GM12865 (cell line): ENCODE measurements around the gene REC114.

Experiments used
- DNase-seq: peaks from one replicate; pipeline ENCODE4 v3.0.0; 2010; ENCODE audit warnings: low read depth
- H3K4me3 ChIP-seq: 2 replicates; pipeline ENCODE4 v1.5.1; 2011; ENCODE audit warnings: mild to moderate bottlenecking, low read depth, low read length, control low read depth
- TF ChIP-seq, protein P1 (sequence below): IDR thresholded peaks from 2 replicates; pipeline ENCODE4 v1.5.1; 2011; ENCODE audit warnings: low read length, control low read depth, low read depth, inconsistent platforms; ENCODE audit not compliant: insufficient read depth; ENCODE audit errors: missing control alignments

Gene REC114

GRCh38 chr15:73522011-73522410 is 79.0 kb downstream of the REC114 start:
- TF ChIP-seq, protein P1, sequence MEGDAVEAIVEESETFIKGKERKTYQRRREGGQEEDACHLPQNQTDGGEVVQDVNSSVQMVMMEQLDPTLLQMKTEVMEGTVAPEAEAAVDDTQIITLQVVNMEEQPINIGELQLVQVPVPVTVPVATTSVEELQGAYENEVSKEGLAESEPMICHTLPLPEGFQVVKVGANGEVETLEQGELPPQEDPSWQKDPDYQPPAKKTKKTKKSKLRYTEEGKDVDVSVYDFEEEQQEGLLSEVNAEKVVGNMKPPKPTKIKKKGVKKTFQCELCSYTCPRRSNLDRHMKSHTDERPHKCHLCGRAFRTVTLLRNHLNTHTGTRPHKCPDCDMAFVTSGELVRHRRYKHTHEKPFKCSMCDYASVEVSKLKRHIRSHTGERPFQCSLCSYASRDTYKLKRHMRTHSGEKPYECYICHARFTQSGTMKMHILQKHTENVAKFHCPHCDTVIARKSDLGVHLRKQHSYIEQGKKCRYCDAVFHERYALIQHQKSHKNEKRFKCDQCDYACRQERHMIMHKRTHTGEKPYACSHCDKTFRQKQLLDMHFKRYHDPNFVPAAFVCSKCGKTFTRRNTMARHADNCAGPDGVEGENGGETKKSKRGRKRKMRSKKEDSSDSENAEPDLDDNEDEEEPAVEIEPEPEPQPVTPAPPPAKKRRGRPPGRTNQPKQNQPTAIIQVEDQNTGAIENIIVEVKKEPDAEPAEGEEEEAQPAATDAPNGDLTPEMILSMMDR, result no peak

GRCh38 chr15:73524919-73525318 is 82.0 kb downstream of the REC114 start:
- TF ChIP-seq, protein P1, result no peak
- no peak for DNase-seq
- H3K4me3 ChIP-seq, result no peak overlapping the region

More at GRCh38 chr15:73522011-73522410, 79.0 kb downstream of the REC114 start:
- no peak overlapping the region for H3K4me3 ChIP-seq
- DNase-seq, result no peak

GRCh38 chr15:73527598-73527997 is 84.6 kb downstream of the REC114 start:
- H3K4me3 ChIP-seq, result no peak overlapping the region
- TF ChIP-seq, protein P1, result no peak

GRCh38 chr15:73530649-73531048 is 87.7 kb downstream of the REC114 start:
- no peak for DNase-seq

More at GRCh38 chr15:73527598-73527997, 84.6 kb downstream of the REC114 start:
- no peak for DNase-seq

GRCh38 chr15:73538123-73538522 is 95.2 kb downstream of the REC114 start:
- no peak overlapping the region for H3K4me3 ChIP-seq
- DNase-seq, result no peak
- TF ChIP-seq, protein P1, result no peak

More at GRCh38 chr15:73530649-73531048, 87.7 kb downstream of the REC114 start:
- TF ChIP-seq, protein P1, result no peak
- H3K4me3 ChIP-seq, result no peak overlapping the region

GRCh38 chr15:73538563-73539211 is 95.7 kb downstream of the REC114 start:
- DNase-seq, result no peak
- H3K4me3 ChIP-seq, result no peak overlapping the region
- TF ChIP-seq, protein P1, result no peak
